ENCODE data around the gene PRKAG2. TPM values are rescaled to one million over a fixed set of nuclear protein-coding genes. Genes with fewer than 3 reads are reported as not detected.

Gene PRKAG2
- total RNA-seq, 1 donor from 2014 or later, result 17.9 TPM

DNA sequence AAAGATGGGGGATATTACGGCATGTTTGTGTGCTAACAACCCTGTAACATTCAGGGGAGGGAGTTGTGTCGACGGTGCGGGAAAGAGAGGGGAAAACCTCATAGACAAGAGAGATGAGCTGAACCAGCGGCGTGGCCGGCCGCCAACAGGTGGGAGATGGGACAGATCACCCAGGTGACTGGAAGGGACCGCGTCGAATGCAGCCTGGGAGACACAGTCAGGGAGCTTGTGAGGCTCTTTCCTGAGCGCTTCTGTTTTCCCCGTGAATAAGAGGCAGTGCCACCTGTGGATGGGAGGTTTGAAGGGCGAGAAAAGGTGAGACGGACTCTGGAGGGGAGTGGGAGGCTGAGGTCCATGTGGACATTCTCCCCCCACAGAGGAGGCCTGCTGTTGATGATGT lies 9.9 kb upstream of the PRKAG2 start:
- H3K9me3 Mint-ChIP-seq, result no peaks in the 10 kb centered on the region
- no peak overlapping the region for H3K4me3 Mint-ChIP-seq
- no peak overlapping the region for H3K27ac Mint-ChIP-seq
- H3K27me3 Mint-ChIP-seq, result peaks cover 79% of the 10 kb centered on the region
- no peak for DNase-seq (ENCODE audit: extremely low spot score, unreplicated experiment)
- TF ChIP-seq, protein P1, sequence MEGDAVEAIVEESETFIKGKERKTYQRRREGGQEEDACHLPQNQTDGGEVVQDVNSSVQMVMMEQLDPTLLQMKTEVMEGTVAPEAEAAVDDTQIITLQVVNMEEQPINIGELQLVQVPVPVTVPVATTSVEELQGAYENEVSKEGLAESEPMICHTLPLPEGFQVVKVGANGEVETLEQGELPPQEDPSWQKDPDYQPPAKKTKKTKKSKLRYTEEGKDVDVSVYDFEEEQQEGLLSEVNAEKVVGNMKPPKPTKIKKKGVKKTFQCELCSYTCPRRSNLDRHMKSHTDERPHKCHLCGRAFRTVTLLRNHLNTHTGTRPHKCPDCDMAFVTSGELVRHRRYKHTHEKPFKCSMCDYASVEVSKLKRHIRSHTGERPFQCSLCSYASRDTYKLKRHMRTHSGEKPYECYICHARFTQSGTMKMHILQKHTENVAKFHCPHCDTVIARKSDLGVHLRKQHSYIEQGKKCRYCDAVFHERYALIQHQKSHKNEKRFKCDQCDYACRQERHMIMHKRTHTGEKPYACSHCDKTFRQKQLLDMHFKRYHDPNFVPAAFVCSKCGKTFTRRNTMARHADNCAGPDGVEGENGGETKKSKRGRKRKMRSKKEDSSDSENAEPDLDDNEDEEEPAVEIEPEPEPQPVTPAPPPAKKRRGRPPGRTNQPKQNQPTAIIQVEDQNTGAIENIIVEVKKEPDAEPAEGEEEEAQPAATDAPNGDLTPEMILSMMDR (conservative IDR thresholded peaks at IDR 0.05), result no peak
- peaks cover 6% of the 10 kb centered on the region for H3K4me1 Mint-ChIP-seq (ENCODE audit: unreplicated experiment)
- H3K36me3 Mint-ChIP-seq, result no peaks in the 10 kb centered on the region

DNA sequence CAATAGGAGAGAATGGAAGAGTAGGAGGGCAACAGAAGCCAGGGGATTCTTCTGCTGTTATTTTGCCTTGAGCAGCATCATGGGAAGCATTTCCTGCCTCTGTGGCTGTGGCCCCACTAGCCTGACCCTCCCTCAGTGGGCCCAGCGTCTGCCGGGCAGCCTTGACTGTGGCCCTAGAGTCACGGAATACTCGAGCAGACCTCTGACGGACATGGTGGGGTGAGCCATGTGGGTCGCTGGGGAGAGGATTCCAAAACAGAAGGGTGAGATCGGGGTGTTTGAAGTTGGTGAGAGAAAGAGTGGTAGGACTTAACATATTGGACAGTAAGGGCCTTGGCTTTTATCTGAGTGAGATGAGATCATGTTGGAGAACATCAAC lies 8.3 kb upstream of the PRKAG2 start:
- Mint-ChIP-seq H3K4me1 (ENCODE audit: unreplicated experiment) (peaks cover 6% of the 10 kb centered on the region), H3K27me3 (peaks cover 75% of the 10 kb centered on the region), H3K36me3 (no peaks in the 10 kb centered on the region), H3K4me3 (no peak overlapping the region), H3K27ac (no peak overlapping the region), H3K9me3 (no peaks in the 10 kb centered on the region)
- DNase-seq (ENCODE audit: extremely low spot score, unreplicated experiment), result no peak
- TF ChIP-seq, protein P1 (conservative IDR thresholded peaks at IDR 0.05), result no peak

GRCh38 chr7:151884312-151885201 lies 7.6 kb upstream of the PRKAG2 start:
- no peaks in the 10 kb centered on the region for H3K36me3 Mint-ChIP-seq
- no peak overlapping the region for H3K27ac Mint-ChIP-seq
- H3K4me1 Mint-ChIP-seq (ENCODE audit: unreplicated experiment), result peaks cover 6% of the 10 kb centered on the region
- H3K9me3 Mint-ChIP-seq, result no peaks in the 10 kb centered on the region
- no peak overlapping the region for H3K4me3 Mint-ChIP-seq
- DNase-seq (ENCODE audit: extremely low spot score, unreplicated experiment), result no peak
- peaks cover 80% of the 10 kb centered on the region for H3K27me3 Mint-ChIP-seq
- TF ChIP-seq, protein P1 (conservative IDR thresholded peaks at IDR 0.05), result no peak

- Mint-ChIP-seq H3K27ac (no peak overlapping the region), H3K4me3 (no peak overlapping the region), H3K36me3 (no peaks in the 10 kb centered on the region), H3K9me3 (no peaks in the 10 kb centered on the region), H3K4me1 (ENCODE audit: unreplicated experiment) (peaks cover under 1% of the 10 kb centered on the region), H3K27me3 (peaks cover 80% of the 10 kb centered on the region)
- TF ChIP-seq, protein P1 (conservative IDR thresholded peaks at IDR 0.05), result no peak
- no peak for DNase-seq (ENCODE audit: extremely low spot score, unreplicated experiment)
Measured at GRCh38 chr7:151883857-151884256, 6.9 kb upstream of the PRKAG2 start.

DNA sequence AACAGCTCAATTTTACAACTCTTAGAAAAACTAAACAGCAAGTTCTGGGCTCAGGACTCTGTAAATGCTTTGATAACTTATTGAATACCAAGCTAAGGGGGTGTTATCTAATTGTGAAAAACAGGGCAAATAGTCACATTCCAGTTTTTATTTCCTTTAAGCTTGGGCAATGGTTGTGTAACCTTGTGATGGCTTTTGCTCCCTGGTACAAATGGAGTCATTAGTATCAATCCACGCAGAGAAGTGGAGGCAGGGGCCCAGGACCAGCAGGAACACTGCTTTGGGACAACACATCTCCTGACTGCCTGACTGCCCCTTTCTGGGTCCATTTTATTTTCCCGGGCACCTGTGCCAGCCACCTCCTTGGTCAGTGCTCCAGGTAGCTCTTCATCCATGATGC lies 5.8 kb upstream of the PRKAG2 start:
- H3K27ac Mint-ChIP-seq, result no peak overlapping the region
- H3K4me1 Mint-ChIP-seq (ENCODE audit: unreplicated experiment), result no peaks in the 10 kb centered on the region
- TF ChIP-seq, protein P1 (conservative IDR thresholded peaks at IDR 0.05), result no peak
- H3K36me3 Mint-ChIP-seq, result no peaks in the 10 kb centered on the region
- no peaks in the 10 kb centered on the region for H3K9me3 Mint-ChIP-seq
- DNase-seq (ENCODE audit: extremely low spot score, unreplicated experiment), result no peak
- H3K27me3 Mint-ChIP-seq, result peaks cover 82% of the 10 kb centered on the region
- no peak overlapping the region for H3K4me3 Mint-ChIP-seq

Data from type B pancreatic cell (in vitro differentiated cells).